Omental fat pad (tissue), 4 donors: ENCODE results near the gene ZSWIM4. TPM values are rescaled to one million over a fixed set of nuclear protein-coding genes. Genes with fewer than 3 reads are reported as not detected.

Source experiments
- ATAC-seq: fragments of 150-250 bp; one replicate; pipeline ENCODE4 v1.9.1; 2016; ENCODE audit warnings: mild to moderate bottlenecking, moderate library complexity; ENCODE audit not compliant: low FRiP score
- DNase-seq: peaks from one replicate; pipeline ENCODE4 v3.0.0-alpha.2; 2019; ENCODE audit warnings: low spot score
- CTCF ChIP-seq, 3 donors: fragments of 450-650 bp; IDR thresholded peaks; one replicate each; pipeline ENCODE4 v1.5.1; 2016 to 2017; ENCODE audit warnings: antibody characterized with exemption in 3 of 3, mild to moderate bottlenecking in 3 of 3, moderate library complexity in 2 of 3
- total RNA-seq, 4 donors: library from RNA; depleted of rRNA; stranded (reverse); fragments of >200 nt; gene quantifications; one replicate each; pipeline ENCODE4 v1.1.0, GENCODE V29; 2016

Gene ZSWIM4
- total RNA-seq, 4 donors from 2014 or later, result 3.8 to 5.2 (median 4.6) TPM

- no peak for DNase-seq
- no peak for ATAC-seq
- no peak for TF ChIP-seq CTCF (IDR thresholded peaks at IDR 0.05)
Observed at GRCh38 chr19:13865571-13866462, 70.6 kb downstream of the ZSWIM4 start.

GRCh38 chr19:13866463-13867046 lies 71.3 kb downstream of the ZSWIM4 start:
- no peak for TF ChIP-seq CTCF (IDR thresholded peaks at IDR 0.05)
- no peak for ATAC-seq
- no peak for DNase-seq

GRCh38 chr19:13868663-13869062 lies 73.4 kb downstream of the ZSWIM4 start:
- ATAC-seq, result no peak
- no peak for TF ChIP-seq CTCF (IDR thresholded peaks at IDR 0.05)
- no peak for DNase-seq

- no peak for DNase-seq
- ATAC-seq, result no peak
- TF ChIP-seq CTCF (IDR thresholded peaks at IDR 0.05), result no peak
Observed at GRCh38 chr19:13869281-13869680, 74.0 kb downstream of the ZSWIM4 start.

- ATAC-seq (no peak), DNase-seq (no peak)
- no peak for TF ChIP-seq CTCF (IDR thresholded peaks at IDR 0.05)
Observed at GRCh38 chr19:13870873-13871272, 75.6 kb downstream of the ZSWIM4 start.

- ATAC-seq (no peak), DNase-seq (no peak)
- TF ChIP-seq CTCF (IDR thresholded peaks at IDR 0.05), result no peak
Observed at GRCh38 chr19:13872339-13872694, 77.1 kb downstream of the ZSWIM4 start.
